Erythroblast (primary cell): ENCODE results near the gene GGTLC1.
"Not testable (repeated sequence)": the region's sequence is repeated elsewhere in the genome, so short reads cannot be mapped to it uniquely, and the experiment has no call there.

Experiments
- GATA1 ChIP-seq: IDR thresholded peaks from 2 replicates; pipeline ENCODE4 v1.6.1; 2011; ENCODE audit warnings: low read depth, mild to moderate bottlenecking, control low read depth, low read length, moderate library complexity
- POLR2A ChIP-seq: IDR thresholded peaks from 2 replicates; pipeline ENCODE4 v1.6.1; 2011; ENCODE audit warnings: mild to moderate bottlenecking, low read length

- not testable (repeated sequence) for TF ChIP-seq POLR2A, GATA1
Observed at GRCh38 chr20:23986310-23986709, 2.3 kb downstream of the GGTLC1 start.
